DOHH2 (cell line): ENCODE results near the gene RBM47.

Experiments used
- CTCF ChIP-seq: fragments of 200-600 bp; sonication (generic); IDR thresholded peaks from one replicate; pipeline ENCODE4 v1.5.1; 2014; ENCODE audit warnings: antibody characterized with exemption, mild to moderate bottlenecking, low read depth, low read length; ENCODE audit not compliant: poor library complexity, severe bottlenecking
- EZH2phosphoT487 ChIP-seq: fragments of 200-600 bp; sonication (generic); IDR thresholded peaks from 2 replicates; pipeline ENCODE4 v1.6.1; 2017; ENCODE audit warnings: borderline replicate concordance, mild to moderate bottlenecking, antibody characterized with exemption, low read length, moderate library complexity, mixed read lengths

DNA sequence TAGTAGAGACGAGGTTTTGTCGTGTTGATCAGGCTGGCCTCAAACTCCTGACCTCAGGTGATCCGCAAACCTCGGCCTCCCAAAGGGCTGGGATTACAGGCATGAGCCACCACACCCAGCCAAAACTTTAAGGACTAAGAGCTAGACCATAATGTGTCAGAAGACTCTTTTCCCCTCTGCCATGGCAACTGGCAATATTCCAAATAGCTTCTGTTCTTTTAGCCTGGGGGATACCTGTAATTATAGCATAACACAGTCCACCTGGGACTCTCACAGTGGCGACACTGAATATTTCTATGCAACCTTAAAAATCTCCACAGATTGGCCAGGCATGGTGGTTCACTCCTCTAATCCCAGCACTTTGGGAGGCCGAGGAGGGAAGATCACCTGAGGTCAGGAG lies 45.5 kb upstream of the RBM47 start:
- TF ChIP-seq CTCF (no peak), EZH2phosphoT487 (no peak)
